Prostate gland (tissue), 2 donors: Measurements from ENCODE around the gene PDLIM1. TPM values are rescaled to one million over a fixed set of nuclear protein-coding genes. Genes with fewer than 3 reads are reported as not detected.
"Not testable (repeated sequence)": the region's sequence is repeated elsewhere in the genome, so short reads cannot be mapped to it uniquely, and the experiment has no call there.

Experiments
- DNase-seq: peaks from one replicate; pipeline ENCODE4 v3.0.0-alpha.2; 2019; ENCODE audit warnings: low spot score
- H3K27ac ChIP-seq, 2 donors: fragments of 200-600 bp; sonication (generic); 2 replicates each; pipeline ENCODE4 v1.5.1; 2017 to 2019
- H3K27me3 ChIP-seq: fragments of 200-600 bp; sonication (generic); replicated peaks from 2 replicates; pipeline ENCODE4 v1.5.1; 2019; ENCODE audit not compliant: insufficient read depth
- H3K36me3 ChIP-seq, 2 donors: fragments of 200-600 bp; sonication (generic); 1 replicate in 1 of 2; 2 replicates in 1 of 2; pipeline versions ENCODE4 v1.5.1 to v1.8.1; 2017 to 2019
- H3K4me1 ChIP-seq: fragments of 200-600 bp; sonication (generic); replicated peaks from 2 replicates; pipeline ENCODE4 v1.5.1; 2019
- H3K4me3 ChIP-seq, 2 donors: fragments of 200-600 bp; sonication (generic); 2 replicates each; pipeline ENCODE4 v1.5.1; 2017 to 2019
- H3K9me3 ChIP-seq: fragments of 200-600 bp; sonication (generic); 2 replicates; pipeline ENCODE4 v1.5.1; 2017
- CTCF ChIP-seq, 4 experiments: fragments of 200-600 bp in 2 of 4; fragments of 450-650 bp in 2 of 4; sonication (generic) in 2 of 4; IDR thresholded peaks; 1 replicate in 3 of 4; 2 replicates in 1 of 4; pipeline ENCODE4 v1.5.1; 2016 to 2019; ENCODE audit warnings: antibody characterized with exemption in 4 of 4, mild to moderate bottlenecking in 2 of 4, moderate library complexity in 2 of 4
- POLR2A ChIP-seq: fragments of 450-650 bp; IDR thresholded peaks from one replicate; pipeline ENCODE4 v1.6.1; 2016; ENCODE audit warnings: antibody characterized with exemption, mild to moderate bottlenecking
- POLR2AphosphoS5 ChIP-seq: sonication (generic); formaldehyde crosslinking; IDR thresholded peaks from one replicate; pipeline ENCODE4 v1.6.1; 2017; ENCODE audit warnings: antibody characterized with exemption
- WGBS: methylation state at CpG from one replicate; pipeline ENCODE4 v1.1.5; 2018; 5-methylcytosine and 5-hydroxymethylcytosine counted together
- intact Hi-C: fragments of 100-400 bp; cut with DNase I; formaldehyde crosslinking; loops from one replicate; pipeline ENCODE4 v1.14.2; 2022
- total RNA-seq, 2 donors: library from RNA; depleted of rRNA; stranded (reverse); fragments of >200 nt; gene quantifications; one replicate each; pipeline ENCODE4 v1.1.0, GENCODE V29; 2016

The PDLIM1 gene
- total RNA-seq, 2 donors from 2014 or later, result 63.2 to 82.0 TPM

GRCh38 chr10:95243318-95243617, 47.5 kb downstream of the PDLIM1 start:
- no peak for DNase-seq
- intact Hi-C loops, result loop anchor here (10.0 kb wide), 2 partner anchors 58 to 618 kb away; no protein-coding TSS in a partner anchor
- no peak overlapping the region for H3K27ac ChIP-seq
- no peaks in the 10 kb centered on the region for H3K9me3 ChIP-seq
- H3K36me3 ChIP-seq, result no peaks in the 10 kb centered on the region
- H3K4me3 ChIP-seq, result no peak overlapping the region
- 62% methylated on average over 3 of the region's 3 CpGs for WGBS
- H3K4me1 ChIP-seq, result no peaks in the 10 kb centered on the region
- TF ChIP-seq POLR2A (no peak), POLR2AphosphoS5 (no peak), CTCF (IDR thresholded peaks at IDR 0.05) (no peak)
- H3K27me3 ChIP-seq, result no peaks in the 10 kb centered on the region

GRCh38 chr10:95242581-95243317, 48.1 kb downstream of the PDLIM1 start:
- no peak for DNase-seq
- H3K4me1 ChIP-seq, result no peaks in the 10 kb centered on the region
- H3K4me3 ChIP-seq, result no peak overlapping the region
- intact Hi-C loops, result loop anchor here (10.0 kb wide), 2 partner anchors 58 to 618 kb away; no protein-coding TSS in a partner anchor
- no peak overlapping the region for H3K27ac ChIP-seq
- H3K27me3 ChIP-seq, result no peaks in the 10 kb centered on the region
- no peaks in the 10 kb centered on the region for H3K9me3 ChIP-seq
- WGBS, result 77% methylated on average over 8 of the region's 8 CpGs
- H3K36me3 ChIP-seq, result no peaks in the 10 kb centered on the region
- peak in 3 of 4 experiments; percentile 33 to 55 (median 46) for TF ChIP-seq CTCF (IDR thresholded peaks at IDR 0.05)
- no peak for TF ChIP-seq POLR2AphosphoS5

- no peaks in the 10 kb centered on the region for H3K36me3 ChIP-seq
- intact Hi-C loops, result loop anchor here (10.0 kb wide), 2 partner anchors 57 to 617 kb away; no protein-coding TSS in a partner anchor
- 82% methylated on average over 4 of the region's 4 CpGs for WGBS
Measured at GRCh38 chr10:95241533-95241932, 49.3 kb downstream of the PDLIM1 start.

GRCh38 chr10:95240811-95241210, 50.0 kb downstream of the PDLIM1 start:
- intact Hi-C loops, result loop anchor here (10.0 kb wide), 2 partner anchors 56 to 616 kb away; no protein-coding TSS in a partner anchor
- H3K9me3 ChIP-seq, result no peaks in the 10 kb centered on the region
- H3K36me3 ChIP-seq, result no peaks in the 10 kb centered on the region
- TF ChIP-seq CTCF (IDR thresholded peaks at IDR 0.05) (no peak), POLR2A (no peak), POLR2AphosphoS5 (no peak)
- no peaks in the 10 kb centered on the region for H3K4me1 ChIP-seq
- 90% methylated on average over 6 of the region's 6 CpGs for WGBS
- no peaks in the 10 kb centered on the region for H3K27me3 ChIP-seq
- no peak overlapping the region for H3K4me3 ChIP-seq
- DNase-seq, result no peak
- H3K27ac ChIP-seq, result no peak overlapping the region

More at GRCh38 chr10:95241533-95241932, 49.3 kb downstream of the PDLIM1 start:
- Histone ChIP-seq H3K9me3 (no peaks in the 10 kb centered on the region), H3K4me3 (no peak overlapping the region), H3K27me3 (no peaks in the 10 kb centered on the region), H3K27ac (no peak overlapping the region), H3K4me1 (no peaks in the 10 kb centered on the region)
- no peak for DNase-seq
- TF ChIP-seq POLR2AphosphoS5 (no peak), CTCF (IDR thresholded peaks at IDR 0.05) (no peak), POLR2A (no peak)

GRCh38 chr10:95240096-95240495, 50.7 kb downstream of the PDLIM1 start:
- DNase-seq, H3K27ac ChIP-seq, H3K27me3 ChIP-seq, H3K36me3 ChIP-seq, H3K9me3 ChIP-seq, H3K4me3 ChIP-seq, H3K4me1 ChIP-seq: not testable (repeated sequence)
- intact Hi-C loops, result loop anchor here (10.0 kb wide), 2 partner anchors 55 to 615 kb away; no protein-coding TSS in a partner anchor
- 97% methylated on average over 3 of the region's 3 CpGs for WGBS
